WI38 (cell line): ENCODE results near the gene NIPSNAP2.
"Not testable (repeated sequence)": the region's sequence is repeated elsewhere in the genome, so short reads cannot be mapped to it uniquely, and the experiment has no call there.

Source experiments
- H3K4me3 ChIP-seq: 2 replicates; pipeline ENCODE4 v1.5.1; 2011; ENCODE audit warnings: low read depth, mild to moderate bottlenecking, control low read depth, low read length
- TF ChIP-seq, protein P1 (sequence below): IDR thresholded peaks from 2 replicates; pipeline ENCODE4 v1.5.1; 2012; ENCODE audit warnings: low read depth, mild to moderate bottlenecking, control low read depth, low read length

Gene NIPSNAP2

DNA sequence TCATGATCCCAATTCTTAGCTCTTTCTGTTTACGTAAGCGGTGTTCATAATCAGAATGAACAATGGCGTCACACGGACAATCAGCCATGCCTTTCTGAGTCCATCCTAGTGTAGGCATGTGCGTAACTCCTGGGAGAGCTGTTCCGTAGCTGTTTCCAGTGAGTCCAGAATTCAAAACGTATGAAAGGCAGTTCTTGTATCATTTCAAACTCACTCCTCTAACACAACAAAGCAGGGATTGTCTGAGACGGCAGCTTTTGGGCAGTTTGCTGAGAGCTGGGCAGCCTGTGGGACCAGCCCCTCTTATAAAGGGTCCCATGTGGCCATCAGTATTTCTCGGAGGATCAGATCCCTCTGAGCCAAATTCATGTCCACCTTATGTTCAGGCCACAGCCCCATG lies 43.5 kb downstream of the NIPSNAP2 start:
- H3K4me3 ChIP-seq: no peak overlapping the region
- TF ChIP-seq, protein P1, sequence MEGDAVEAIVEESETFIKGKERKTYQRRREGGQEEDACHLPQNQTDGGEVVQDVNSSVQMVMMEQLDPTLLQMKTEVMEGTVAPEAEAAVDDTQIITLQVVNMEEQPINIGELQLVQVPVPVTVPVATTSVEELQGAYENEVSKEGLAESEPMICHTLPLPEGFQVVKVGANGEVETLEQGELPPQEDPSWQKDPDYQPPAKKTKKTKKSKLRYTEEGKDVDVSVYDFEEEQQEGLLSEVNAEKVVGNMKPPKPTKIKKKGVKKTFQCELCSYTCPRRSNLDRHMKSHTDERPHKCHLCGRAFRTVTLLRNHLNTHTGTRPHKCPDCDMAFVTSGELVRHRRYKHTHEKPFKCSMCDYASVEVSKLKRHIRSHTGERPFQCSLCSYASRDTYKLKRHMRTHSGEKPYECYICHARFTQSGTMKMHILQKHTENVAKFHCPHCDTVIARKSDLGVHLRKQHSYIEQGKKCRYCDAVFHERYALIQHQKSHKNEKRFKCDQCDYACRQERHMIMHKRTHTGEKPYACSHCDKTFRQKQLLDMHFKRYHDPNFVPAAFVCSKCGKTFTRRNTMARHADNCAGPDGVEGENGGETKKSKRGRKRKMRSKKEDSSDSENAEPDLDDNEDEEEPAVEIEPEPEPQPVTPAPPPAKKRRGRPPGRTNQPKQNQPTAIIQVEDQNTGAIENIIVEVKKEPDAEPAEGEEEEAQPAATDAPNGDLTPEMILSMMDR: no peak

DNA sequence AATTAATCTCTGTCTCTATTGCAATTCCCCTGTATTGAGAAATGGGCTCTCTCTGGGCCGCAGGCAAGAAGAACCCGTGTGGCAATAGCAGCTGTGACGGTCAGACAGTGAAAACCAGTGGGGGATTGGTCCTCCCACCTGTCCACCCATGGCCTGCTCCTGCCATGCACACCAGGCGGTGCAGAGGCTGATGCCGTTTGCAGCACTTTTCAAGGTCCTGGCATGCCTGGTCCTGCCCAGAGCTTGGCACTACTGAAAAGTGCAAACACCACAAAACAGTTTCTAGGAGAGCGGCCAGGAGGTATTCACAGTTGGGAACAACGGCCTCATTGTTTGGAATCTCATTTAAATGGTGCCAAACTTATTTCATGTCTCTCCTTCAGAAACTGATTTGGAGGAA lies 45.3 kb downstream of the NIPSNAP2 start:
- H3K4me3 ChIP-seq: no peak overlapping the region
- TF ChIP-seq, protein P1: no peak

DNA sequence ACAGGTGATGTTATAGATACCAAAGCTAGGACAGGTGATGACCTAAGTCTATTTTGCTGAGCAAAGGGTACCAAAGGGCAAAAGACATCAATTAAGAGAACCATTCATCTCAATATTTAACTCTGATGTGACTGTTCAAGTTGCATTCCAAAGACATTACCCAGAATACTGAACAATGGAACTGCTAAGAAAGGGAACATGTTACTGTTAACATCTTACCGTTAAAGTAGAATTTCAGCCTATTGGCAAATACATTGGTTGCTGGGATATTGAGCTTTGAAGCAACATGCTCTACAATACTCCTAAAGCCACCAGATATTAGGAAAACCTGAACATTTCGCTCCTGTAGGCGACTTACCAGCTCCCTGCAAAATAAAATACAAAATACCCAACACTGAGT lies 52.6 kb downstream of the NIPSNAP2 start:
- not testable (repeated sequence) for H3K4me3 ChIP-seq

DNA sequence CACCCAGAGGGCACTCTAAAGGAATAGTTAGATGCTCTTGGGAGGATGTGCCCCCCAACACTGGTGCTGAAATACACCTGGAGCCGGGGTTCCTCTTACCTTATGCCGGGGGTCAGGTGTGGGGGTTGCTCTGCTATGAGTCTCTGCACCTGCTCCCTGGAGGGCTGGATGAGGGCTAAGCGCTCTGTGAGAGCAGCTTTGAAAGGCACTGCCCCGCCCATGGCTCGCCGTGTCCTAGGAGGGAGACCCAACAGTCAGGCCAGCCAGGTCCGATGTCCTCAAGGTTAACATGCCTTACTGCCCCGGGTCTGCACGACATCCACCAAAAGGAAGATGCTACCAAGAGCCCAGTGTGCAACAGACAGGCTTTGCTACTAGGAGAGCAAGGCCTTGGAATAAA lies 55.1 kb downstream of the NIPSNAP2 start:
- TF ChIP-seq, protein P1: no peak
- no peak overlapping the region for H3K4me3 ChIP-seq

DNA sequence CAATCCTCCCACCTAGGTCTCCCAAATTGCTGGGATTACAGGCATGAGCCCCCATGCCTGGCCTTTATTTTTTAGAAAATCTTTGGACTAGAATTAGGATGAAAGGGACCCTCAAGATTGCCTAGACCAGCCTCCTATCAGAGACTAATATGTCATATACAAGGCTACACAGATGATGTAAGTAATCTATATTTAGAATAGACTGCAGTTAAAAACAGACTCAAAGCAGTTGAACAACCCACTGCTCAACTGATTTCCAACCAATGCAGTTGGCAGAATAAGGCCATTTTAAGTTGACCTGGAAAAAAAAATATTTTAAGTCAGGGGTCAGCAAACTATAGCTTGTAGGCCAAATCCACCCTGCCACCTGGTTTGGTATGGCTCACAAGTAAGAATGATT lies 59.1 kb downstream of the NIPSNAP2 start:
- no peak overlapping the region for H3K4me3 ChIP-seq
- TF ChIP-seq, protein P1: no peak

DNA sequence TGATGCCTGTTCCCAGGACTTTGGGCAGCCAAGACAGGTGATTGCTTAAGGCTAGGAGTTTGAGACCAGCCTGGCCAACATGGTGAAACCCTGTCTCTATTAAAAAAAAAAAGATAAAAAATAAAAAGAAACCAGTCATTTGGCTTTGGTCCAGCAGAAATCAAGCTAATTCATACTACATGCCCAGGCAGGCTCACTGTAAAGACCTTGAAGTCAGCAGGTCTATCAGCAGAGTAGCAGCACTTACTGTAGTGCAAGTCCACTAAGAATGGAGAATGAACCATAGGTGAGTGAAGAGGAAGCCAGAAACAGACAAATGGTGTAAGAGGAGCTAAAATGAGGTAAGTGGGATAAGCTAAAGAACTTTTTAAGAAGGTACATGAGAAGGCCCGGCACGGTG lies 62.2 kb downstream of the NIPSNAP2 start:
- TF ChIP-seq, protein P1: no peak
- no peak overlapping the region for H3K4me3 ChIP-seq

DNA sequence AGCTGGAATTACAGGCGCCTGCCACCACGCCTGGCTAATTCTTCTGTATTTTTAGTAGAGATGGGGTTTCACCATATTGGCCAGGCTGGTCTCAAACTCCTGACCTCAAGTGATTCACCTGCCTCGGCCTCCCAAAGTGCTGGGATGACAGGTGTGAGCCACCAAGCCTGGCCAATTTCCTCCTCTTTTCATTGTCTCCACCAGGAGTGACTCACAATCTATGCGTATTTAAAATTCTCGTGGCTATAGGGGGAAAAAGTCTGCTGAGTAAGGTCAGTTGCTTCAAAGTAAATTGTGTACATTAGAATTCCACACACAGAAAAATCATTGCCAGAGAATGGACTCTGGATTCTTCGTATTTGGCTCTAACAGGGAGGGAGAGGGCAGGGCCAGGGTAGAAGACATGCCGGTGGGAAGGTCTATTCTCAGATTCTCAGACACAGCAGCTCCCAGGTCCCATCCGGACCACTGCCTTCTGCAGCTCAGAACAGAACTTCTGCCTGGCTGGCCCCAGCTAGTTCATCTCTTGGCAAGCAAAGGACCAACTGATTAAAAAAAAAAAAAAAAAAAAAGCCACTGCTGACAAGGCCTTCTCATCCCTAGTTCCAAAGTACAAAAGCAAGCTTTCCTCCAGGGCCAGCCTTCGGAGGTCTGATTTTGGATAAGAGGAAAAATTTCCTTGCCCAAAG lies 64.7 kb downstream of the NIPSNAP2 start:
- TF ChIP-seq, protein P1: no peak
- no peak overlapping the region for H3K4me3 ChIP-seq

DNA sequence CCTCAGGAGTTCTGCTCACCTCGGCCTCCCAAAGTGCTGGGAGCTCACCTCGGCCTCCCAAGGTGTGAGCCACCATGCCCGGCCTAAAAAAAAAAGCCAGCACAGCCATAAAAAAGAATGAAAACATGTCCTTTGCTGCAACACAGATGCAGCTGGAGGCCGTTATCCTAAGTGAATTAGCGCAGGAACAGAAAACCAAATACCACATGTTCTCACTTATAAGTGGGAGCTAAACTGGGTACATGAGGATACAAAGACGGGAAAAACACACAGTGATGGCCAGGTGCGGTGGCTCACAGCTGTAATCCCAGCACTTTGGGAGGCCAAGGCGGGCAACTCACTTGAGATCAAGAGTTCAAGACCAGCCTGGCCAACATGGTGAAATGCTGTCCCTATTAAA lies 66.0 kb downstream of the NIPSNAP2 start:
- TF ChIP-seq, protein P1: no peak

DNA sequence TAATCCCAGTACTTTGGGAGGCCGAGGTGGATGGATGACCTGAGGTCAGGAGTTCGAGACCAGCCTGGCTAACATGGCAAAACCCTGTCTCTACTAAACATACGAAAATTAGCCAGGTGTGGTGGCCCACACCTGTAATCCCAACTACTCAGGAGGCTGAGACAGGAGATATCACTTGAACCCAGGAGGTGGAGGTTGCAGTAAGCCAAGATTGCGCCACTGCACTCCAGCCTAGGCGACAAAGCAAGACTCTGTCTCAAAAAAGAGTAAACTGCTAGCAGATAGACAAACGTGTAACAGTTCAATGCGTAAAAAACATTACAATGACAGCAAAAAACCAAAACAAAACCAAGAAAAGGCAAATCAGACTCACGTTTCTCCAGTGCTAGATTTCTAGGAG lies 67.2 kb downstream of the NIPSNAP2 start:
- not testable (repeated sequence) for H3K4me3 ChIP-seq

More for the DNA sequence above, 66.0 kb downstream of the NIPSNAP2 start:
- H3K4me3 ChIP-seq: no peak overlapping the region

DNA sequence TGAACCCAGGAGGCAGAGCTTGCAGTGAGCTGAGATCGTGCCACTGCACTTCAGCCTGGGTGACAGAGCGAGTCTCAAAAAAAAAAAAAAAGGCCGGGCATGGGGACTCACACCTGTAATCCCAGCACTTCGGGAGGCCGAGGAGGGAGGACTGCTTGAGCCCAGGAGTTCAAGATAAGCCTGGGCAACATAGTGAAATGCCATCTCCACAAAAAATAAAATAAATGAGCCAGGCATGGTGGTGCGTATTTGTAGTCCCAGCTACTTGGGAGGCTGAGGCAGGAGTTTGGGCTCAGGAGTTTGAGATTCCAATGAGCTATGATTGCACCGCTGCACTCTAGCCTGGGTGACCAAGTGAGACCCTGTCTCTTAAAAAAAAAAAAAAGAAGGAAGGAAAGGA lies 68.2 kb downstream of the NIPSNAP2 start:
- peak overlapping the region; percentile 67; the same call in 1 of the 2 replicates for H3K4me3 ChIP-seq
